C4-2B (cell line): Measurements from ENCODE around the gene TMEM132D.

ENCODE experiments used
- ZFX ChIP-seq: fragments of 450-650 bp; IDR thresholded peaks from 2 replicates; pipeline ENCODE4 v1.6.1; 2017
- TF ChIP-seq, protein P1 (sequence below): fragments of 450-650 bp; conservative IDR thresholded peaks from 2 replicates; pipeline ENCODE4 v1.5.1; 2017; ENCODE audit warnings: mild to moderate bottlenecking

GRCh38 chr12:129885287-129885686, 18.5 kb downstream of the TMEM132D start:
- TF ChIP-seq, protein P1, sequence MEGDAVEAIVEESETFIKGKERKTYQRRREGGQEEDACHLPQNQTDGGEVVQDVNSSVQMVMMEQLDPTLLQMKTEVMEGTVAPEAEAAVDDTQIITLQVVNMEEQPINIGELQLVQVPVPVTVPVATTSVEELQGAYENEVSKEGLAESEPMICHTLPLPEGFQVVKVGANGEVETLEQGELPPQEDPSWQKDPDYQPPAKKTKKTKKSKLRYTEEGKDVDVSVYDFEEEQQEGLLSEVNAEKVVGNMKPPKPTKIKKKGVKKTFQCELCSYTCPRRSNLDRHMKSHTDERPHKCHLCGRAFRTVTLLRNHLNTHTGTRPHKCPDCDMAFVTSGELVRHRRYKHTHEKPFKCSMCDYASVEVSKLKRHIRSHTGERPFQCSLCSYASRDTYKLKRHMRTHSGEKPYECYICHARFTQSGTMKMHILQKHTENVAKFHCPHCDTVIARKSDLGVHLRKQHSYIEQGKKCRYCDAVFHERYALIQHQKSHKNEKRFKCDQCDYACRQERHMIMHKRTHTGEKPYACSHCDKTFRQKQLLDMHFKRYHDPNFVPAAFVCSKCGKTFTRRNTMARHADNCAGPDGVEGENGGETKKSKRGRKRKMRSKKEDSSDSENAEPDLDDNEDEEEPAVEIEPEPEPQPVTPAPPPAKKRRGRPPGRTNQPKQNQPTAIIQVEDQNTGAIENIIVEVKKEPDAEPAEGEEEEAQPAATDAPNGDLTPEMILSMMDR: no peak
- no peak for TF ChIP-seq ZFX
